Ureter (tissue), 1 donor: ENCODE results near the gene PAQR6. TPM values are rescaled to one million over a fixed set of nuclear protein-coding genes. Genes with fewer than 3 reads are reported as not detected.

ENCODE experiments used
- DNase-seq: peaks from one replicate; pipeline ENCODE4 v3.0.0-alpha.2; 2020; ENCODE audit warnings: low spot score
- total RNA-seq: library from RNA; stranded (reverse); gene quantifications from one replicate; pipeline ENCODE4 v1.2.4, GENCODE V29; 2023
- donor health status: DM: yes; HTN: yes; CAD: no.

PAQR6 gene
- total RNA-seq, 1 donor from 2014 or later, result 4.4 TPM

- no peak for DNase-seq
Observed at GRCh38 chr1:156195853-156196252, 52.0 kb downstream of the PAQR6 start.

GRCh38 chr1:156194300-156194652 is 53.6 kb downstream of the PAQR6 start:
- DNase-seq, result peak; percentile 46

- DNase-seq, result peak; percentile 98
Observed at GRCh38 chr1:156193488-156194299, 54.2 kb downstream of the PAQR6 start, which contains the start of gene SLC25A44. Gene SLC25A44 (plus strand): TSS chr1:156194104. CDS start chr1:156199848, 5,744 bp downstream.

Other genes starting within 250 kb of the PAQR6 start
- gene SSR2, start 227.1 kb downstream of the PAQR6 start, total RNA-seq, result 189 TPM
- gene UBQLN4, start 194.3 kb downstream of the PAQR6 start, total RNA-seq, result 40.0 TPM
- gene LAMTOR2, start 193.3 kb downstream of the PAQR6 start, total RNA-seq, result 47.5 TPM
- gene RAB25, start 186.9 kb downstream of the PAQR6 start, total RNA-seq, result 182 TPM
- gene MEX3A, start 165.6 kb downstream of the PAQR6 start, total RNA-seq, result 1.2 TPM
- 444 TPM for gene LMNA, start 133.3 kb downstream of the PAQR6 start, total RNA-seq
- gene SEMA4A, start 94.5 kb downstream of the PAQR6 start, total RNA-seq, result 49.3 TPM
- gene SLC25A44, start 54.0 kb downstream of the PAQR6 start, total RNA-seq, result 24.7 TPM
- gene PMF1, start 35.0 kb downstream of the PAQR6 start, total RNA-seq, result 59.3 TPM
- gene BGLAP, start 5.9 kb downstream of the PAQR6 start, total RNA-seq, result 2.2 TPM
- 77.5 TPM for gene SMG5, start 34.8 kb upstream of the PAQR6 start, total RNA-seq
- gene TMEM79, start 36.3 kb upstream of the PAQR6 start, total RNA-seq, result 26.2 TPM
- gene GLMP, start 47.6 kb upstream of the PAQR6 start, total RNA-seq, result 47.6 TPM
- gene VHLL, start 51.3 kb upstream of the PAQR6 start, total RNA-seq, result not detected
- gene CCT3, start 90.2 kb upstream of the PAQR6 start, total RNA-seq, result 209 TPM
- gene TSACC, start 90.5 kb upstream of the PAQR6 start, total RNA-seq, result 2.2 TPM
- gene RHBG, start 121.2 kb upstream of the PAQR6 start, total RNA-seq, result 2.8 TPM